ENCODE data around the gene BRINP1. TPM values are rescaled to one million over a fixed set of nuclear protein-coding genes. Genes with fewer than 3 reads are reported as not detected.

The BRINP1 gene
- polyA plus RNA-seq, 3 donors = not detected

DNA sequence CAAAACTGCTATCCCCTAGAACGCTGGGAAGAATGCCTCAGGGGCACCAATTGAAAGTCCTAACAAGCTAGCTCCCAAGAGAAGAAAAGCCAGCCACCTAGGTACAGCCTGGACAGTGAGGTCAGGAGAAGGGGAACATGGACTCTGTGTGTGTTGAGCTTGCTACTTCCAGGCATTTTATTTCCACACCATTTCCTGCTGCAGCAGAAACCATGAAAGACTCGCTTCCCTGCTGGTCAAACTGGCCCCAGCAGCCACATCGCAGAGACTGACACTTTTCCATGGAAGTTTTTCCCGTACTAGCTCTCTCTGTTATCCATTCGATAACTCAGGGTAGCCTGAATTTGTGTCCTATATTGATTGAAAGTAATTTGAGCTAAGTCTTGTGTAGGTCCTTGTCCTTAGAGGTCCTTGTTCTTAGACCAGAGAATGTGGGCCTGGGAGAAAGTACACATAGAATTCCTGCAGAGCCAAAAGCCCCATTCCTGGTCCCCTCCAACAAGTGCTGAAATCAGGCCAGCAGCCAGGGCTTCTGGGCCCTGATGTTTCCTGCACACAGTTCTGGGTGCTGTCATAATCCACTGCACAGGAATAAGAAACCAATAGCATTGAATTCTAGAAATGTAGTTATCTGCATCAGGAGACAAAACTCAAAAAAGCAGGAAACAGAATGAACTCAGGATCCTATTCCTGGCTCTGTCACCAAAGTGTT is 96.6 kb downstream of the BRINP1 start:
- Histone ChIP-seq H3K4me2 (replicated peaks; ENCODE audit: extremely low read depth, low read length, poor library complexity, severe bottlenecking) (no peak overlapping the region), H4K20me1 (ENCODE audit: insufficient read depth, low read length) (no peaks in the 10 kb centered on the region), H3K27ac (ENCODE audit: low read depth in 1 of 2, low read length in 2 of 2) (no peak overlapping the region), H3K9me3 (replicated peaks in 1 of 2; ENCODE audit: control insufficient read depth in 1 of 2, insufficient read depth in 1 of 2, low read length in 2 of 2) (no peaks in the 10 kb centered on the region), H3K9ac (ENCODE audit: insufficient read depth, low read length, poor library complexity, severe bottlenecking) (no peak overlapping the region), H2AFZ (ENCODE audit: insufficient read depth, low read depth, low read length, poor library complexity, severe bottlenecking) (no peak overlapping the region), H3K4me3 (replicated peaks in 1 of 3; ENCODE audit: low read depth in 2 of 3, low read length in 3 of 3) (no peak overlapping the region), H3K27me3 (ENCODE audit: control insufficient read depth in 2 of 2, insufficient read depth in 2 of 2, low read length in 2 of 2) (no peaks in the 10 kb centered on the region), H3K36me3 (replicated peaks in 1 of 2; ENCODE audit: control insufficient read depth in 1 of 2, insufficient read depth in 2 of 2, low read length in 2 of 2) (no peaks in the 10 kb centered on the region), H3K4me1 (ENCODE audit: control insufficient read depth in 1 of 2, insufficient read depth in 2 of 2, low read length in 2 of 2) (no peaks in the 10 kb centered on the region), H3K79me2 (ENCODE audit: insufficient read depth, low read length) (no peaks in the 10 kb centered on the region)
- H3K27ac Mint-ChIP-seq = no peak overlapping the region
- no peaks in the 10 kb centered on the region for H3K4me1 Mint-ChIP-seq
- intact Hi-C loops (cut with micrococcal nuclease) = no loop called here
- WGBS (ENCODE audit: insufficient coverage) = 67% methylated on average over 4 of the region's 5 CpGs
- DNase-seq = no peak
- H3K27me3 Mint-ChIP-seq (ENCODE audit: low read depth in 3 of 3) = peaks cover 2 to 6% (median 3%) of the 10 kb centered on the region in 3 donors
- peaks cover 0 to 2% (median 0%) of the 10 kb centered on the region in 7 donors for H3K9me3 Mint-ChIP-seq
- no peaks in the 10 kb centered on the region for H3K36me3 Mint-ChIP-seq
- no peak overlapping the region for H3K4me3 Mint-ChIP-seq
- TF ChIP-seq, protein P1, sequence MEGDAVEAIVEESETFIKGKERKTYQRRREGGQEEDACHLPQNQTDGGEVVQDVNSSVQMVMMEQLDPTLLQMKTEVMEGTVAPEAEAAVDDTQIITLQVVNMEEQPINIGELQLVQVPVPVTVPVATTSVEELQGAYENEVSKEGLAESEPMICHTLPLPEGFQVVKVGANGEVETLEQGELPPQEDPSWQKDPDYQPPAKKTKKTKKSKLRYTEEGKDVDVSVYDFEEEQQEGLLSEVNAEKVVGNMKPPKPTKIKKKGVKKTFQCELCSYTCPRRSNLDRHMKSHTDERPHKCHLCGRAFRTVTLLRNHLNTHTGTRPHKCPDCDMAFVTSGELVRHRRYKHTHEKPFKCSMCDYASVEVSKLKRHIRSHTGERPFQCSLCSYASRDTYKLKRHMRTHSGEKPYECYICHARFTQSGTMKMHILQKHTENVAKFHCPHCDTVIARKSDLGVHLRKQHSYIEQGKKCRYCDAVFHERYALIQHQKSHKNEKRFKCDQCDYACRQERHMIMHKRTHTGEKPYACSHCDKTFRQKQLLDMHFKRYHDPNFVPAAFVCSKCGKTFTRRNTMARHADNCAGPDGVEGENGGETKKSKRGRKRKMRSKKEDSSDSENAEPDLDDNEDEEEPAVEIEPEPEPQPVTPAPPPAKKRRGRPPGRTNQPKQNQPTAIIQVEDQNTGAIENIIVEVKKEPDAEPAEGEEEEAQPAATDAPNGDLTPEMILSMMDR (IDR thresholded peaks at IDR 0.05) = no peak

DNA sequence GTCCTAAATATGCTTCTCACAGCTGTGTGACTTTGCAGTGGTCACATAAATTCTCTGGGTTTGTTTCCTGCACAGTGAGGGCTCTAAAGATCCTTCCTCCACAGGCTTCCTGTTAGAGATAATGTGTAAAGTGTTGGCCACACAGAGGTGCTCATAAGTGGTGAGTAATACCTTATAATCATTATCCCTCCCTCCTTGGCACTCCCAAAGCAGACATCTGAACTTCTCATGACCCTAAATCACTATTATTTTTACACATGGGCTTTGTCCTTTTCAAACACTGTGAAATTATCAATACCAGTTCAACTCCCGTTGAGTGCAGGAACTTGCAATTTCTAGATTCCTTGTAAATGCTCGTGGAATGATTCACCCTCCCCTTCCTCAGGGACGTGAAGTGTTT is 100.2 kb downstream of the BRINP1 start:
- H3K4me2 ChIP-seq (replicated peaks; ENCODE audit: extremely low read depth, low read length, poor library complexity, severe bottlenecking) = no peak overlapping the region
- no peak overlapping the region for H3K27ac ChIP-seq (ENCODE audit: low read depth in 1 of 2, low read length in 2 of 2)
- H3K9me3 Mint-ChIP-seq = peaks cover 0 to 7% (median 2%) of the 10 kb centered on the region in 7 donors
- TF ChIP-seq, protein P1 (IDR thresholded peaks at IDR 0.05) = no peak
- no peaks in the 10 kb centered on the region for H3K4me1 Mint-ChIP-seq
- no peak overlapping the region for H3K4me3 Mint-ChIP-seq
- H4K20me1 ChIP-seq (ENCODE audit: insufficient read depth, low read length) = no peaks in the 10 kb centered on the region
- no peak for DNase-seq
- no peaks in the 10 kb centered on the region for H3K79me2 ChIP-seq (ENCODE audit: insufficient read depth, low read length)
- 33% methylated on average over 1 of the region's 3 CpGs for WGBS (ENCODE audit: insufficient coverage)
- no peaks in the 10 kb centered on the region for H3K36me3 ChIP-seq (replicated peaks in 1 of 2; ENCODE audit: control insufficient read depth in 1 of 2, insufficient read depth in 2 of 2, low read length in 2 of 2)
- no peak overlapping the region for H3K27ac Mint-ChIP-seq
- H3K27me3 Mint-ChIP-seq (ENCODE audit: low read depth in 3 of 3) = peaks cover 0 to 2% (median 0%) of the 10 kb centered on the region in 3 donors
- intact Hi-C loops (cut with micrococcal nuclease) = no loop called here
- no peaks in the 10 kb centered on the region for H3K4me1 ChIP-seq (ENCODE audit: control insufficient read depth in 1 of 2, insufficient read depth in 2 of 2, low read length in 2 of 2)
- H3K27me3 ChIP-seq (ENCODE audit: control insufficient read depth in 2 of 2, insufficient read depth in 2 of 2, low read length in 2 of 2) = no peaks in the 10 kb centered on the region
- no peaks in the 10 kb centered on the region for H3K36me3 Mint-ChIP-seq
- H3K4me3 ChIP-seq (replicated peaks in 1 of 3; ENCODE audit: low read depth in 2 of 3, low read length in 3 of 3) = no peak overlapping the region
- no peak overlapping the region for H3K9ac ChIP-seq (ENCODE audit: insufficient read depth, low read length, poor library complexity, severe bottlenecking)
- no peak overlapping the region for H2AFZ ChIP-seq (ENCODE audit: insufficient read depth, low read depth, low read length, poor library complexity, severe bottlenecking)
- no peaks in the 10 kb centered on the region for H3K9me3 ChIP-seq (replicated peaks in 1 of 2; ENCODE audit: control insufficient read depth in 1 of 2, insufficient read depth in 1 of 2, low read length in 2 of 2)

Data from CD14-positive monocyte (primary cell).